GM15510 (cell line): ENCODE results near the gene BCR.

Source experiments
- POLR2A ChIP-seq: IDR thresholded peaks from 3 replicates; pipeline ENCODE4 v1.6.1; 2011; ENCODE audit warnings: borderline replicate concordance; ENCODE audit not compliant: insufficient read length; ENCODE audit errors: extremely low read depth

BCR gene

DNA sequence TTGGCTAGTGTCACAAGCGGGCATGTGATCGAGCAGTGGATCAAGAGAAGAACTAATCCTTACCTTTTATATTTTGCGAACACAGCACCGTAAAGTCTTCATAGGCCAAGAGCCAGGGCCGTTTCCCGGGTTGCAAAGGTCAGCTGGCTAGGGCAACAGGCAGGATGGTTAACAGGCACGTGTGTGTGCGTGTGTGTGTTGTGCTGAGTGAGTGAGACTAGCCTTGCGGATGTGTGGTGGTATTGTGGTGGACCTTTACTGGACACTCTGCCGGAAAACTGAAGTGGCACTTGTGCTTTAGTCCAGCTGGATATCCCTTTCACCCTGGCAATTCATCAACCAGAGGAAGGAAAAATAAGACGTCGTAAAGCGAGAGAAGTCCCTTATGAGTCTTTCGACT lies 176.7 kb downstream of the BCR start:
- TF ChIP-seq POLR2A = no peak

DNA sequence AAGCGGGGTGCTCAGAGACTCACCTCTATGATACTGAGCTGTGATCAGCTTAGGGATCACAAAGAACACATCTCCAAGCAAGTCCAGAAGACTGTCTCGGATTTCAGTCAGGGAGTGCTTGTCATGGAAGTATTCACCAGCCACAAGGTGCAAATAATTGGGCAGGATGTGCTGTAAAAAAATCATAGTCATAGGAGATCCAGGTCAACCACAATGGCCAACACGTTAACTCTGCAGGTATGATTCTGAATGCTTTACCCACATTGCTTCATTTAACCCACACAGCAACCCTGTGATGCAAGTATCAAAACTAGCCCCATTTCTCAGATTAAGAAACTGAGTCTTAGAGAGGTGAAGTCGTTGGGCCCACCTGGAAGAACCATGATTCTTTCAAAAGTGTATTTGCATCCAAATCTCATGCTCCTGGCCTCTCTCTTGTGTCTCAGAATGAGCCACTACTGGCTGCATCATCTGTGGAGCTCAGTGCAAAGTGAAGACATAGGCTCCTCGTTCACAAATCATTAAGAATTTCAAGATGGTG lies 179.3 kb downstream of the BCR start:
- TF ChIP-seq POLR2A = no peak

DNA sequence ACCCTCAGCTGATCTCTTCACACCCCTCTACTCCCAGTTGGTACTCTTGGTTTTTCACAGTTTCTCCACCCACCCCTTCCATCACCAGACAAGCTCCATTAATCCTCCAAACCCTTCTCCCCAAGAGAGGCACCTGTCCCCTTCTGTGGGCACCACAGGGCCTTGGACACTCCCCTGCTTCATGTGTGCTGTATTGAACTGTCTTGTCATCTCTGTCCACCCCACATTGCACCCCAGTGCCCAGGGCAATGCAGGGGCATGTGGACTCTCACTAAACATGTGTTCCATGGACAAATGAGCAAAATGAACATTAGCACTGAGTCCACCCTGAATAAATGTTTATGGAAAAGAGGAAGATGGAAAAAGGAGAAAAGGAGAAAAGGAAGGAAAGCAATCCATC lies 181.4 kb downstream of the BCR start:
- TF ChIP-seq POLR2A = no peak

DNA sequence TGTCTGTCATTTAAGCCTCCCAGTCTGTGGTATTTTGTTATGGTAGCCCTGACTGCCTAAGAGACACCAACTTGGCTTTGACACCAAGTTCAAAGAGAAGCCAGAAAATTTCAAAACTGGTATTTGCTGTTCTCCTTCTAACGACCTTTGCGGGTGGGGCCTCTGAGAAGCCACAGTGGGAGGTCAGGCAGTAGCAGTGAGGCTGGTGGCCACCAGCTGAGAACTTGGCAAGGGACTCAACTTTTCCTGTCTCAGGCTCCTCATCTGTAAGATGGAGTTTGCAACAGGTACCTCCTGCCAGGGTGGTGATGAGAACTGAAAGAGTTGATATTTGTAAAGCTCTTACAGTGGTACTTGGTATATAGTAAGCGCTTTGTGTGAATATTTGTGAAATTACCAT lies 183.4 kb downstream of the BCR start:
- no peak for TF ChIP-seq POLR2A

DNA sequence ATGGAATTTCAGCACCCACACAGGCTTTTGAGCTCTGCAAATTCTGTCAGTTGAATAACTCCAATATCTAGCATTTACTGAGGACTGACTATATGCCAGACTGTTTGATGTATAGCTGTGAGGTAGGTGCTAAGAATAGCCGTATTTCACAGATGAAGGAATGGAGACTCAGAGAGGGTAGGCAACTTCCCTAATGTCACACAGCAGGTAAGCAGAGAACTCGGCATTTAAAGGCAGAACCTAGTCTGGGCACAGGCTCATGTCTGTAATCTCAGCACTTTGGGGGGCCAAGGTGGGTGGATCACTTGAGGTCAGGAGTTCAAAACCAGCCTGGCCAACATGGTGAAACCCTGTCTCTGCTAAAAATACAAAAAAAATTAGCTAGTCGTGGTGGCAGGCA lies 184.1 kb downstream of the BCR start:
- TF ChIP-seq POLR2A = no peak

DNA sequence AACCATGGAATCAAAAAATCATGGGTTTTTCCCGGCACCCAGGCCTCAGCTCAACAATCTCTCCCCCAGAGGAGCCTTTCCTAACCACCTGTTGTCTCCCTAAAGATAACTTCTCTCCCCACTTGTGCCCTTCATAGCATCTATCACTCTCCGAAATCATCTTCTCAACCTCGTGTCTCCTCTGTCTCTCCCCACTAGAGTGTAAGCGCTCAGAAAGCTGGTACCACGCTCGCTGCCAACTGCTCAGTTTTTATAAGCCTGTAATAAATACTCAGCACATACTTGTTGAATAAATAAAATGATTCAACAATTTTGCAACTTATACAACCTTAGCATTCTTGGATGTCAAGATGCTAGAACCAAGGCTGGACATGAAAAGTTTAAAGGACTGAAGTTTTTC lies 185.2 kb downstream of the BCR start:
- TF ChIP-seq POLR2A = no peak

DNA sequence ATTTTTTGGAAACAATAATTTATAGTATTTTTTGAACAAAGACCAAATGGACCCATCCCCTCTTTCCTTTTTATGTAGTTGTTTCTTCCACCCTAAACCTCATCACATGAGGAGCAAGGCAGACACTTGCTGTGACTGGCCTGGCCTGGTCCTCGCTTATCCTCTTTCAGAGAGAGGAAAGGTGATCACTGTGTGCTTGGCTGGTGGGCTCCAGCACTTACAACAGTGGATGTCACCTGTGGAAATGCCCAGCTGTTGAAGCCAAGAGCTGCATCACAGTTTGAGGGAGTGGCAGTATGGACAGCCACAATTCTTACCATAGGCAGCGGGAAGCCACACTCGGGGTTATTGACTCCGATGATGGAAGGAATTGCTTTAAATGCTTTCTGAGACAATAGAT lies 185.7 kb downstream of the BCR start:
- no peak for TF ChIP-seq POLR2A
